Glutamatergic neuron (in vitro differentiated cells): ENCODE results near the gene B3GAT1. TPM values are rescaled to one million over a fixed set of nuclear protein-coding genes. Genes with fewer than 3 reads are reported as not detected.

ENCODE experiments used
- DNase-seq: peaks from one replicate; pipeline ENCODE4 v3.0.0; 2022
- H3K27ac Mint-ChIP-seq: one replicate; pipeline ENCODE4 v1.8.0; 2020; ENCODE audit warnings: mild to moderate bottlenecking, mixed read lengths, inconsistent platforms; ENCODE audit not compliant: unreplicated experiment
- H3K27me3 Mint-ChIP-seq: one replicate; pipeline ENCODE4 v1.8.0; 2020; ENCODE audit warnings: mild to moderate bottlenecking, moderate library complexity, mixed read lengths, inconsistent platforms; ENCODE audit not compliant: unreplicated experiment
- H3K36me3 Mint-ChIP-seq: one replicate; pipeline ENCODE4 v1.8.0; 2020; ENCODE audit warnings: mild to moderate bottlenecking, mixed read lengths, inconsistent platforms; ENCODE audit not compliant: unreplicated experiment
- H3K4me1 Mint-ChIP-seq: one replicate; pipeline ENCODE4 v1.8.0; 2020; ENCODE audit warnings: mild to moderate bottlenecking, low read depth, mixed read lengths, inconsistent platforms; ENCODE audit not compliant: unreplicated experiment
- H3K4me3 Mint-ChIP-seq: one replicate; pipeline ENCODE4 v1.8.0; 2020; ENCODE audit warnings: mild to moderate bottlenecking, mixed read lengths, inconsistent platforms; ENCODE audit not compliant: unreplicated experiment
- H3K9me3 Mint-ChIP-seq: one replicate; pipeline ENCODE4 v1.8.0; 2020; ENCODE audit warnings: mild to moderate bottlenecking, moderate library complexity, mixed read lengths, inconsistent platforms; ENCODE audit not compliant: unreplicated experiment
- CTCF ChIP-seq: fragments of 200-600 bp; sonication (generic); IDR thresholded peaks from one replicate; pipeline ENCODE4 v1.5.0; 2021; ENCODE audit not compliant: partially characterized antibody, unreplicated experiment
- total RNA-seq: library from RNA; stranded (reverse); fragmentation: NEBNext Ultra II Directional; extraction: Animal tissue kit (Norgen Biotek cat#: 25700); gene quantifications from one replicate; pipeline ENCODE4 v1.2.1, GENCODE V29; 2021; ENCODE audit not compliant: unreplicated experiment

The B3GAT1 gene
- total RNA-seq, 1 donor from 2014 or later: 240 TPM

- Mint-ChIP-seq H3K9me3 (peaks cover 7% of the 10 kb centered on the region), H3K27me3 (peaks cover 4% of the 10 kb centered on the region), H3K36me3 (no peaks in the 10 kb centered on the region), H3K4me1 (peaks cover 34% of the 10 kb centered on the region), H3K27ac (peak overlapping the region; percentile 83), H3K4me3 (peak overlapping the region; percentile 43)
- no peak for DNase-seq
- no peak for TF ChIP-seq CTCF
These were observed 13.9 kb upstream of the B3GAT1 start for GRCh38 chr11:134425816-134426536.

- H3K4me3 Mint-ChIP-seq: no peak overlapping the region
- H3K36me3 Mint-ChIP-seq: no peaks in the 10 kb centered on the region
- peak overlapping the region; percentile 83 for H3K27ac Mint-ChIP-seq
- DNase-seq: no peak
- TF ChIP-seq CTCF: no peak
- peaks cover 4% of the 10 kb centered on the region for H3K27me3 Mint-ChIP-seq
- peaks cover 5% of the 10 kb centered on the region for H3K9me3 Mint-ChIP-seq
- peaks cover 34% of the 10 kb centered on the region for H3K4me1 Mint-ChIP-seq
These were observed 13.4 kb upstream of the B3GAT1 start for GRCh38 chr11:134425413-134425812.

GRCh38 chr11:134423106-134423505, 11.1 kb upstream of the B3GAT1 start:
- H3K4me1 Mint-ChIP-seq: peaks cover 36% of the 10 kb centered on the region
- peaks cover 11% of the 10 kb centered on the region for H3K9me3 Mint-ChIP-seq
- peaks cover 9% of the 10 kb centered on the region for H3K27me3 Mint-ChIP-seq
- H3K27ac Mint-ChIP-seq: no peak overlapping the region
- H3K36me3 Mint-ChIP-seq: peaks cover 5% of the 10 kb centered on the region
- DNase-seq: no peak
- no peak overlapping the region for H3K4me3 Mint-ChIP-seq
- TF ChIP-seq CTCF: no peak

GRCh38 chr11:134417871-134418840, 6.1 kb upstream of the B3GAT1 start:
- peaks cover 61% of the 10 kb centered on the region for H3K4me1 Mint-ChIP-seq
- H3K9me3 Mint-ChIP-seq: peaks cover 16% of the 10 kb centered on the region
- DNase-seq: no peak
- no peak for TF ChIP-seq CTCF
- H3K36me3 Mint-ChIP-seq: peaks cover 5% of the 10 kb centered on the region
- peak overlapping the region; percentile 67 for H3K27ac Mint-ChIP-seq
- peak overlapping the region; percentile 51 for H3K4me3 Mint-ChIP-seq
- H3K27me3 Mint-ChIP-seq: peaks cover 9% of the 10 kb centered on the region

GRCh38 chr11:134416726-134417125, 4.7 kb upstream of the B3GAT1 start:
- Mint-ChIP-seq H3K9me3 (peaks cover 19% of the 10 kb centered on the region), H3K4me3 (no peak overlapping the region), H3K27me3 (peaks cover 9% of the 10 kb centered on the region), H3K4me1 (peaks cover 58% of the 10 kb centered on the region), H3K27ac (no peak overlapping the region), H3K36me3 (peaks cover 5% of the 10 kb centered on the region)
- DNase-seq: no peak
- no peak for TF ChIP-seq CTCF
